B cell (primary cell): ENCODE results near the gene ZBTB16. TPM values are rescaled to one million over a fixed set of nuclear protein-coding genes. Genes with fewer than 3 reads are reported as not detected.

Source experiments
- ATAC-seq: fragments of 200-7000 bp; cut with Tn5 transposase; one replicate; pipeline ENCODE4 v1.10.0; 2021; ENCODE audit warnings: low read depth, mild to moderate bottlenecking, moderate number of reproducible peaks, moderate library complexity
- CTCF ChIA-PET: fragments of 350-600 bp; sonication (Branson Sonifier 250); formaldehyde crosslinking; loops from one replicate; lab custom pipeline; 2021; ENCODE audit warnings: antibody characterized with exemption, inconsistent platforms; lab: Charles Lee
- POLR2A ChIA-PET: fragments of 350-600 bp; sonication (Branson Sonifier 250); formaldehyde crosslinking; loops from one replicate; lab custom pipeline; 2021; ENCODE audit warnings: antibody characterized with exemption; lab: Charles Lee
- DNase-seq: peaks from one replicate; pipeline ENCODE4 v3.0.0; 2013
- H2AFZ ChIP-seq: 2 replicates; pipeline ENCODE4 v1.6.1; 2012; ENCODE audit warnings: mild to moderate bottlenecking, low read depth, low read length; ENCODE audit not compliant: insufficient read depth, poor library complexity, severe bottlenecking
- H3K27ac ChIP-seq, 2 donors: 1 replicate in 1 of 2; 2 replicates in 1 of 2; pipeline ENCODE4 v1.5.1; 2012 to 2013; ENCODE audit warnings: low read length in 2 of 2, mild to moderate bottlenecking in 2 of 2, moderate library complexity in 1 of 2
- H3K27me3 ChIP-seq, 4 experiments: fragments of 200-600 bp in 1 of 4; sonication (generic) in 1 of 4; replicated peaks in 1 of 4; 1 replicate in 2 of 4; 2 replicates in 2 of 4; pipeline versions ENCODE4 v1.6.1 to v1.7.0; 2013 to 2016; ENCODE audit warnings: low read length in 3 of 4, mild to moderate bottlenecking in 2 of 4, mixed read lengths in 1 of 4, moderate library complexity in 1 of 4; ENCODE audit not compliant: insufficient read depth in 4 of 4, control insufficient read depth in 3 of 4; ENCODE audit errors: control extremely low read depth in 1 of 4
- H3K36me3 ChIP-seq, 2 experiments: replicated peaks in 1 of 2; 1 replicate in 1 of 2; 2 replicates in 1 of 2; pipeline versions ENCODE4 v1.6.1 to v1.7.1; 2013; ENCODE audit warnings: low read length in 1 of 2; ENCODE audit not compliant: insufficient read depth in 2 of 2, control insufficient read depth in 1 of 2; ENCODE audit errors: control extremely low read depth in 1 of 2, extremely low read depth in 1 of 2
- H3K4me1 ChIP-seq, 2 donors: fragments of 200-600 bp in 1 of 2; sonication (generic) in 1 of 2; 1 replicate in 1 of 2; 2 replicates in 1 of 2; pipeline versions ENCODE4 v1.5.1 to v1.6.1; 2013 to 2017; ENCODE audit warnings: low read length in 2 of 2; ENCODE audit not compliant: control insufficient read depth in 2 of 2, insufficient read depth in 2 of 2
- H3K4me2 ChIP-seq: replicated peaks from 2 replicates; pipeline ENCODE3; 2012; ENCODE audit warnings: mild to moderate bottlenecking, low read depth, low read length; ENCODE audit not compliant: poor library complexity, severe bottlenecking
- H3K4me3 ChIP-seq, 5 experiments: fragments of 200-600 bp in 1 of 5; sonication (generic) in 1 of 5; 1 replicate in 3 of 5; 2 replicates in 2 of 5; pipeline versions ENCODE4 v1.5.1 to v1.7.0; 2011 to 2016; ENCODE audit warnings: low read length in 4 of 5, mild to moderate bottlenecking in 4 of 5, low read depth in 2 of 5, control low read depth in 1 of 5, moderate library complexity in 1 of 5; ENCODE audit not compliant: insufficient read depth in 1 of 5; ENCODE audit errors: control extremely low read depth in 1 of 5, extremely low read depth in 1 of 5
- H3K79me2 ChIP-seq: fragments of 200-600 bp; sonication (generic); one replicate; pipeline ENCODE4 v1.6.0; 2016; ENCODE audit warnings: low read length; ENCODE audit not compliant: control insufficient read depth, insufficient read depth
- H3K9ac ChIP-seq: fragments of 200-600 bp; sonication (generic); 2 replicates; pipeline ENCODE4 v1.6.1; 2017; ENCODE audit warnings: mild to moderate bottlenecking, low read length, moderate library complexity
- H3K9me3 ChIP-seq, 3 donors: one replicate each; pipeline versions ENCODE4 v1.6.1 to v1.7.1; 2013; ENCODE audit warnings: low read length in 2 of 3; ENCODE audit not compliant: control insufficient read depth in 2 of 3, insufficient read depth in 1 of 3; ENCODE audit errors: control extremely low read depth in 1 of 3
- H4K20me1 ChIP-seq: 2 replicates; pipeline ENCODE4 v1.6.0; 2012; ENCODE audit warnings: mild to moderate bottlenecking, low read length; ENCODE audit not compliant: insufficient read depth, control insufficient read depth, poor library complexity, severe bottlenecking
- H3K27ac Mint-ChIP-seq: one replicate; pipeline ENCODE4 v1.8.0; 2021; ENCODE audit warnings: mixed read lengths
- H3K27me3 Mint-ChIP-seq: one replicate; pipeline ENCODE4 v1.8.0; 2021; ENCODE audit warnings: mixed read lengths
- H3K4me1 Mint-ChIP-seq: one replicate; pipeline ENCODE4 v1.8.0; 2021; ENCODE audit warnings: mixed read lengths
- H3K4me3 Mint-ChIP-seq: one replicate; pipeline ENCODE4 v1.8.0; 2021; ENCODE audit warnings: mixed read lengths
- H3K9me3 Mint-ChIP-seq: one replicate; pipeline ENCODE4 v1.8.0; 2022; ENCODE audit warnings: mixed read lengths; ENCODE audit not compliant: insufficient read depth
- EZH2 ChIP-seq: IDR thresholded peaks from 2 replicates; pipeline ENCODE4 v1.6.1; 2012; ENCODE audit warnings: borderline replicate concordance, low read depth, mild to moderate bottlenecking, moderate library complexity, low read length; ENCODE audit not compliant: insufficient read depth, poor library complexity, severe bottlenecking
- WGBS: methylation state at CpG from one replicate; pipeline ENCODE4 v1.1.5; 2013; ENCODE audit warnings: missing lambda C conversion rate; ENCODE audit not compliant: insufficient coverage; 5-methylcytosine and 5-hydroxymethylcytosine counted together
- intact Hi-C: fragments of 100-400 bp; cut with micrococcal nuclease; formaldehyde crosslinking; loops from one replicate; pipeline ENCODE4 v1.10.0; 2022
- polyA plus RNA-seq: library from polyadenylated mRNA; depleted of rRNA; stranded (reverse); fragments of >200 nt; gene quantifications from 2 replicates; pipeline ENCODE4 v1.2.3, GENCODE V29; 2012
- total RNA-seq, 2 donors: library from RNA; stranded (reverse); fragments of 120-200 nt in 1 of 2; gene quantifications; 1 replicate in 1 of 2; 2 replicates in 1 of 2; pipeline versions ENCODE4 v1.2.3 to v1.2.4, GENCODE V29; 2013 to 2022
- TF ChIP-seq, protein P1 (sequence below): fragments of 200-600 bp; IDR thresholded peaks from one replicate; pipeline ENCODE4 v1.8.0; 2022; ENCODE audit warnings: antibody characterized with exemption, mild to moderate bottlenecking

ZBTB16 gene
- total and polyA plus RNA-seq, 2 donors (not counting 1 experiment from before 2014, with no cell fraction given): 16.0 to 20.6 TPM

DNA sequence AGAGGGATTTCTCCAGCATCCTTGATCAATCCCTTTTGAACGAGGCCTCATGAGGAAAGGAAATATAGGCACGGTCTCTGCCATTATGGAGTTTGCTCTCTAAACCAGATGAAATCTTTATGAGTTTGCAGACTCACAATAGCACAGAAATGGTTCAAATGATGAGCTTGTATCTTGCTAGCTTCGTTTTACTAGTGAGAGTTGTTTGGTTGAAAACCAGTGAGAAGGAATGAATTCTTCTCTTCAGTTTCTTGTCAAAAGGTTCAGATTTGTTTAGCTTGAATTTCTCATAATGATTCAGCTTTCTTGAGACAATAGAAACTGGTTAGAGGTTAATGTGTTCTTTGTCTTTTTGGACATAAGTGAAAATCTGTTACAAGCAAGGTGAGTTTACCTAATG lies 92.7 kb downstream of the ZBTB16 start:
- ChIA-PET POLR2A (no interaction called here), CTCF (no interaction called here)
- no peaks in the 10 kb centered on the region for H4K20me1 ChIP-seq
- H3K4me1 Mint-ChIP-seq: peaks cover 18% of the 10 kb centered on the region
- H3K4me3 Mint-ChIP-seq: no peak overlapping the region
- intact Hi-C loops: no loop called here
- no peak overlapping the region for H2AFZ ChIP-seq
- no peak overlapping the region for H3K27ac ChIP-seq
- H3K9me3 Mint-ChIP-seq: no peaks in the 10 kb centered on the region
- ATAC-seq (no peak), DNase-seq (no peak)
- H3K27me3 ChIP-seq: no peaks in the 10 kb centered on the region
- H3K9me3 ChIP-seq: no peaks in the 10 kb centered on the region
- no peak overlapping the region for H3K4me3 ChIP-seq
- TF ChIP-seq, protein P1, sequence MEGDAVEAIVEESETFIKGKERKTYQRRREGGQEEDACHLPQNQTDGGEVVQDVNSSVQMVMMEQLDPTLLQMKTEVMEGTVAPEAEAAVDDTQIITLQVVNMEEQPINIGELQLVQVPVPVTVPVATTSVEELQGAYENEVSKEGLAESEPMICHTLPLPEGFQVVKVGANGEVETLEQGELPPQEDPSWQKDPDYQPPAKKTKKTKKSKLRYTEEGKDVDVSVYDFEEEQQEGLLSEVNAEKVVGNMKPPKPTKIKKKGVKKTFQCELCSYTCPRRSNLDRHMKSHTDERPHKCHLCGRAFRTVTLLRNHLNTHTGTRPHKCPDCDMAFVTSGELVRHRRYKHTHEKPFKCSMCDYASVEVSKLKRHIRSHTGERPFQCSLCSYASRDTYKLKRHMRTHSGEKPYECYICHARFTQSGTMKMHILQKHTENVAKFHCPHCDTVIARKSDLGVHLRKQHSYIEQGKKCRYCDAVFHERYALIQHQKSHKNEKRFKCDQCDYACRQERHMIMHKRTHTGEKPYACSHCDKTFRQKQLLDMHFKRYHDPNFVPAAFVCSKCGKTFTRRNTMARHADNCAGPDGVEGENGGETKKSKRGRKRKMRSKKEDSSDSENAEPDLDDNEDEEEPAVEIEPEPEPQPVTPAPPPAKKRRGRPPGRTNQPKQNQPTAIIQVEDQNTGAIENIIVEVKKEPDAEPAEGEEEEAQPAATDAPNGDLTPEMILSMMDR: no peak
- TF ChIP-seq EZH2: no peak
- 80% methylated on average over 1 of the region's 3 CpGs for WGBS
- H3K27ac Mint-ChIP-seq: no peak overlapping the region
- no peaks in the 10 kb centered on the region for H3K79me2 ChIP-seq
- peaks cover 11 to 20% of the 10 kb centered on the region in 2 donors for H3K4me1 ChIP-seq
- H3K27me3 Mint-ChIP-seq: no peaks in the 10 kb centered on the region
- H3K9ac ChIP-seq: no peak overlapping the region
- no peak overlapping the region for H3K4me2 ChIP-seq
- H3K36me3 ChIP-seq: no peaks in the 10 kb centered on the region

DNA sequence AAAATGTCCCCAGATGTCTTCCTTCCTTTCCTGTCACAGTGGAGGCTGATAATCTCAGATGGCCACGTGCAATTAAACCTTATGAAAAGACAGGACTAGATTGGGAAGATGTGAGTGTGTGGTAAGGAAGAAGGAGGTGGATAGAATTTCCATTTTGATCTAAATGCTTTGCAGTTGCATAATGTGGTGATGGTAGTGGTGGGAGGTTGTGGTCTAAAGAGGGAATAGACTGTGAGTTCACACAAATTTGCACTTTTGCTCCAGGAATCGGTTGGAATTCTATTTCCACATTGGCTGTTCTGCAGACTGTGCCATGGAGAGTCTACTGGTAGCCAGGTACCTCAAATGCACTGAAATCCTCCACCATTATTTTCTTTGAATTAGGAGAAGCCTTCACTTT lies 93.3 kb downstream of the ZBTB16 start:
- peaks cover 20% of the 10 kb centered on the region for H3K4me1 Mint-ChIP-seq
- WGBS: 100% methylated on average over 1 of the region's 2 CpGs
- intact Hi-C loops: no loop called here

More for the DNA sequence above, 93.3 kb downstream of the ZBTB16 start:
- no peak overlapping the region for H3K4me3 Mint-ChIP-seq
- Histone ChIP-seq H3K36me3 (no peaks in the 10 kb centered on the region), H3K27ac (no peak overlapping the region), H3K4me1 (peaks cover 18 to 19% of the 10 kb centered on the region in 2 donors), H3K79me2 (no peaks in the 10 kb centered on the region), H3K9me3 (no peaks in the 10 kb centered on the region), H3K4me3 (no peak overlapping the region), H3K27me3 (no peaks in the 10 kb centered on the region), H3K4me2 (no peak overlapping the region), H3K9ac (no peak overlapping the region), H2AFZ (no peak overlapping the region), H4K20me1 (no peaks in the 10 kb centered on the region)
- H3K27ac Mint-ChIP-seq: no peak overlapping the region
- ChIA-PET CTCF (no interaction called here), POLR2A (no interaction called here)
- H3K9me3 Mint-ChIP-seq: no peaks in the 10 kb centered on the region
- no peak for ATAC-seq
- H3K27me3 Mint-ChIP-seq: no peaks in the 10 kb centered on the region
- DNase-seq: no peak
- TF ChIP-seq EZH2: no peak
- TF ChIP-seq, protein P1: no peak
